ENCODE measurements around the gene DNAH6. TPM values are rescaled to one million over a fixed set of nuclear protein-coding genes. Genes with fewer than 3 reads are reported as not detected.

Gene DNAH6
- total and polyA plus RNA-seq, 10 of the 15 experiments (the other 5 are each of a cell fraction or from before 2014, with no cell fraction given), result 0.07 to 1.0 (median 0.29) TPM

- no peaks in the 10 kb centered on the region for H3K79me2 ChIP-seq (ENCODE audit: control insufficient read depth, insufficient read depth, low read length)
- no peak overlapping the region for H2AFZ ChIP-seq (ENCODE audit: control insufficient read depth, low read depth, low read length)
- no TSS peak for BruUV-seq (replicated peaks)
- no peaks in the 10 kb centered on the region for H3K36me3 ChIP-seq (ENCODE audit: control insufficient read depth in 2 of 2, insufficient read depth in 2 of 2, low read length in 1 of 2)
- no peaks in the 10 kb centered on the region for H3K27me3 ChIP-seq (replicated peaks in 1 of 2; ENCODE audit: control insufficient read depth in 2 of 2, insufficient read depth in 2 of 2, low read length in 1 of 2)
- ATAC-seq, result peak; percentile 36
- H3K9me3 ChIP-seq (replicated peaks; ENCODE audit: control insufficient read depth, insufficient read depth, low read length), result no peaks in the 10 kb centered on the region
- WGBS (ENCODE audit: insufficient coverage, insufficient replicate concordance, low lambda C conversion rate, missing lambda C conversion rate), result 2% methylated on average over 5 of the region's 5 CpGs
- DNase-seq (ENCODE audit: low read depth, low spot score), result no peak
- no peak overlapping the region for H3K27ac ChIP-seq (ENCODE audit: control insufficient read depth, insufficient read depth)
- ChIA-PET SMC1A (ENCODE audit: uncharacterized antibody, unreplicated experiment) (interaction anchor here (0.9 to 1.1 kb wide), 4 partner anchors 12 to 46 kb away, joined by 3 read pairs; no protein-coding TSS in a partner anchor), POLR2A (no interaction called here), CTCF (interaction anchor here (0.8 to 1.3 kb wide), 2 partner anchors 8 to 79 kb away, joined by 3 to 4 read pairs; no protein-coding TSS in a partner anchor), RAD21 (ENCODE audit: unreplicated experiment) (no interaction called here)
- peak overlapping the region; percentile 4; the same call in 1 of the 2 replicates for H3K4me2 ChIP-seq (ENCODE audit: control insufficient read depth, insufficient read depth)
- no peak overlapping the region for H3K9ac ChIP-seq (ENCODE audit: control insufficient read depth, insufficient read depth, low read length)
- intact Hi-C loops (cut with micrococcal nuclease; ENCODE audit: unreplicated experiment) (no loop called here), in situ Hi-C loops (cut with MboI) (no loop called here)
- no peaks in the 10 kb centered on the region for H4K20me1 ChIP-seq (ENCODE audit: control insufficient read depth, insufficient read depth)
- H3K4me1 ChIP-seq (ENCODE audit: control insufficient read depth, insufficient read depth, low read length), result peaks cover 3% of the 10 kb centered on the region; the same call in 1 of the 2 replicates
- FAIRE-seq, result peak; percentile 44
- no peak overlapping the region for H3K4me3 ChIP-seq
- TF ChIP-seq ZNF24 (IDR thresholded peaks at IDR 0.05), result no peak
- TF ChIP-seq, protein P1, sequence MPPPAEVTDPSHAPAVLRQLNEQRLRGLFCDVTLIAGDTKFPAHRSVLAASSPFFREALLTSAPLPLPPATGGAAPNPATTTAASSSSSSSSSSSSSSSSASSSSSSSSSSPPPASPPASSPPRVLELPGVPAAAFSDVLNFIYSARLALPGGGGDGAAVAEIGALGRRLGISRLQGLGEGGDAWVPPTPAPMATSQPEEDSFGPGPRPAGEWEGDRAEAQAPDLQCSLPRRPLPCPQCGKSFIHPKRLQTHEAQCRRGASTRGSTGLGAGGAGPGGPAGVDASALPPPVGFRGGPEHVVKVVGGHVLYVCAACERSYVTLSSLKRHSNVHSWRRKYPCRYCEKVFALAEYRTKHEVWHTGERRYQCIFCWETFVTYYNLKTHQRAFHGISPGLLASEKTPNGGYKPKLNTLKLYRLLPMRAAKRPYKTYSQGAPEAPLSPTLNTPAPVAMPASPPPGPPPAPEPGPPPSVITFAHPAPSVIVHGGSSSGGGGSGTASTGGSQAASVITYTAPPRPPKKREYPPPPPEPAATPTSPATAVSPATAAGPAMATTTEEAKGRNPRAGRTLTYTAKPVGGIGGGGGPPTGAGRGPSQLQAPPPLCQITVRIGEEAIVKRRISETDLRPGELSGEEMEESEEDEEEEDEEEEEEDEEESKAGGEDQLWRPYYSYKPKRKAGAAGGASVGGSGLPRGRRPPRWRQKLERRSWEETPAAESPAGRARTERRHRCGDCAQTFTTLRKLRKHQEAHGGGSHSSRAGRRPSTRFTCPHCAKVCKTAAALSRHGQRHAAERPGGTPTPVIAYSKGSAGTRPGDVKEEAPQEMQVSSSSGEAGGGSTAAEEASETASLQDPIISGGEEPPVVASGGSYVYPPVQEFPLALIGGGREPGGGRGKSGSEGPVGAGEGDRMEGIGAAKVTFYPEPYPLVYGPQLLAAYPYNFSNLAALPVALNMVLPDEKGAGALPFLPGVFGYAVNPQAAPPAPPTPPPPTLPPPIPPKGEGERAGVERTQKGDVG (CRISPR knock-in tag; IDR thresholded peaks at IDR 0.05), result no peak
- no peak for TF ChIP-seq PAX8 (IDR thresholded peaks at IDR 0.05)
- no peak for TF ChIP-seq MLLT1 (IDR thresholded peaks at IDR 0.05)
- no peak for TF ChIP-seq CREM (IDR thresholded peaks at IDR 0.05; ENCODE audit: low read depth)
- no peak for TF ChIP-seq EGR1 (IDR thresholded peaks at IDR 0.05; ENCODE audit: borderline replicate concordance in 1 of 2, low read depth in 2 of 2, low read length in 2 of 2)
- no peak for TF ChIP-seq SUZ12 (IDR thresholded peaks at IDR 0.05; ENCODE audit: unreplicated experiment)
- no peak for TF ChIP-seq CBX5 (IDR thresholded peaks at IDR 0.05; ENCODE audit: low read depth)
- TF ChIP-seq E4F1 (IDR thresholded peaks at IDR 0.05; ENCODE audit: borderline replicate concordance, partially characterized antibody), result no peak
- TF ChIP-seq, protein P2, sequence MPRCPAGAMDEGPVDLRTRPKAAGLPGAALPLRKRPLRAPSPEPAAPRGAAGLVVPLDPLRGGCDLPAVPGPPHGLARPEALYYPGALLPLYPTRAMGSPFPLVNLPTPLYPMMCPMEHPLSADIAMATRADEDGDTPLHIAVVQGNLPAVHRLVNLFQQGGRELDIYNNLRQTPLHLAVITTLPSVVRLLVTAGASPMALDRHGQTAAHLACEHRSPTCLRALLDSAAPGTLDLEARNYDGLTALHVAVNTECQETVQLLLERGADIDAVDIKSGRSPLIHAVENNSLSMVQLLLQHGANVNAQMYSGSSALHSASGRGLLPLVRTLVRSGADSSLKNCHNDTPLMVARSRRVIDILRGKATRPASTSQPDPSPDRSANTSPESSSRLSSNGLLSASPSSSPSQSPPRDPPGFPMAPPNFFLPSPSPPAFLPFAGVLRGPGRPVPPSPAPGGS (IDR thresholded peaks at IDR 0.05; ENCODE audit: borderline replicate concordance, insufficient read depth, low read depth, low read length, poor library complexity, severe bottlenecking), result no peak
- TF ChIP-seq MTA3 (IDR thresholded peaks at IDR 0.05; ENCODE audit: borderline replicate concordance, low read length), result no peak
- no peak for TF ChIP-seq ETV6 (conservative IDR thresholded peaks at IDR 0.05 in 1 of 2, IDR thresholded peaks at IDR 0.05 in 1 of 2; ENCODE audit: borderline replicate concordance in 1 of 2, low read depth in 1 of 2)
- no peak for TF ChIP-seq SPI1 (IDR thresholded peaks at IDR 0.05; ENCODE audit: borderline replicate concordance, insufficient read depth, low read depth, low read length)
- TF ChIP-seq WRNIP1 (IDR thresholded peaks at IDR 0.05; ENCODE audit: borderline replicate concordance, low read depth, low read length), result no peak
Observed at GRCh38 chr2:84846041-84846663, 329.9 kb downstream of the DNAH6 start.

Measured in GM12878 (cell line).